OCI-LY7 (cell line): ENCODE data around the gene RANBP17. TPM values are rescaled to one million over a fixed set of nuclear protein-coding genes. Genes with fewer than 3 reads are reported as not detected.

Source experiments
- BruUV-seq: library from RNA; stranded (reverse); fragments of 400-500 nt; replicated peaks from 2 replicates; lab custom pipeline; 2021; lab: Mats Ljungman, UMichigan
- CTCF ChIA-PET: fragments of 300-600 bp; sonication (Branson Sonifier 250); formaldehyde crosslinking; loops from one replicate; lab custom pipeline; 2022; ENCODE audit warnings: antibody characterized with exemption; ENCODE audit not compliant: unreplicated experiment; lab: Charles Lee
- POLR2A ChIA-PET: fragments of 300-600 bp; sonication (Branson Sonifier 250); formaldehyde crosslinking; loops from one replicate; lab custom pipeline; 2022; ENCODE audit warnings: antibody characterized with exemption; lab: Charles Lee
- DNase-seq: peaks from one replicate; pipeline ENCODE4 v3.0.0-alpha.2; 2015; ENCODE audit warnings: low spot score
- H2AFZ ChIP-seq: fragments of 200-600 bp; sonication (generic), shearing (Covaris generic); 2 replicates; pipeline ENCODE4 v1.6.1; 2014; ENCODE audit warnings: mild to moderate bottlenecking, antibody characterized with exemption, low read length, moderate library complexity
- H3K27ac ChIP-seq: fragments of 200-600 bp; sonication (generic); 2 replicates; pipeline ENCODE4 v1.5.1; 2014; ENCODE audit warnings: mixed run types, low read depth, mild to moderate bottlenecking, moderate library complexity, low read length, inconsistent platforms; ENCODE audit not compliant: poor library complexity, severe bottlenecking
- H3K36me3 ChIP-seq: fragments of 200-600 bp; sonication (generic); 2 replicates; pipeline ENCODE4 v1.6.1; 2014; ENCODE audit warnings: mild to moderate bottlenecking, antibody characterized with exemption, low read length, moderate library complexity, mixed read lengths; ENCODE audit not compliant: insufficient read depth
- H3K4me1 ChIP-seq: fragments of 200-600 bp; sonication (generic); 2 replicates; pipeline ENCODE4 v1.5.1; 2014; ENCODE audit warnings: mild to moderate bottlenecking, low read length; ENCODE audit not compliant: insufficient read depth, poor library complexity, severe bottlenecking
- H3K4me2 ChIP-seq: fragments of 200-600 bp; sonication (generic); 2 replicates; pipeline ENCODE4 v1.6.1; 2014; ENCODE audit warnings: mild to moderate bottlenecking, low read length
- H3K4me3 ChIP-seq: fragments of 200-600 bp; sonication (generic); 2 replicates; pipeline ENCODE4 v1.5.1; 2014; ENCODE audit warnings: mild to moderate bottlenecking, low read depth, low read length; ENCODE audit not compliant: poor library complexity, severe bottlenecking
- H3K79me2 ChIP-seq: fragments of 200-600 bp; sonication (generic); 2 replicates; pipeline ENCODE4 v1.6.1; 2016; ENCODE audit warnings: low read depth, mild to moderate bottlenecking, low read length, moderate library complexity, mixed read lengths; ENCODE audit not compliant: insufficient read depth
- H3K9me2 ChIP-seq: fragments of 200-600 bp; sonication (generic); 2 replicates; pipeline ENCODE4 v1.6.1; 2016; ENCODE audit warnings: mild to moderate bottlenecking, low read length, mixed read lengths; ENCODE audit not compliant: insufficient read depth
- H3K9me3 ChIP-seq: fragments of 200-600 bp; sonication (generic); 2 replicates; pipeline ENCODE4 v1.6.1; 2014; ENCODE audit warnings: mild to moderate bottlenecking, mixed run types, low read length, mixed read lengths
- H4K20me1 ChIP-seq: fragments of 200-600 bp; sonication (generic); 2 replicates; pipeline ENCODE4 v1.6.1; 2014; ENCODE audit warnings: mild to moderate bottlenecking, antibody characterized with exemption, low read length, moderate library complexity, mixed read lengths; ENCODE audit not compliant: insufficient read depth
- EZH2phosphoT487 ChIP-seq: fragments of 200-600 bp; sonication (generic); IDR thresholded peaks from 2 replicates; pipeline ENCODE4 v1.6.1; 2018; ENCODE audit warnings: low read depth, borderline replicate concordance, mild to moderate bottlenecking, mixed run types, antibody characterized with exemption, low read length, moderate library complexity, mixed read lengths
- intact Hi-C: fragments of 100-400 bp; cut with micrococcal nuclease; formaldehyde crosslinking; loops from one replicate; pipeline ENCODE4 v1.10.0; 2022; ENCODE audit not compliant: unreplicated experiment
- total RNA-seq, 2 experiments: library from RNA; depleted of rRNA in 1 of 2; stranded (reverse); fragments of >200 nt in 1 of 2; shearing (Covaris generic) in 1 of 2; gene quantifications; 2 replicates each; pipeline ENCODE4 v1.2.3, GENCODE V29; 2014 to 2022
- TF ChIP-seq, protein P1 (sequence below): fragments of 200-600 bp; sonication (generic); conservative IDR thresholded peaks from 2 replicates; pipeline ENCODE4 v1.5.1; 2014; ENCODE audit warnings: mild to moderate bottlenecking, antibody characterized with exemption, low read length, moderate library complexity, mixed read lengths

RANBP17 gene
- total RNA-seq, 2 experiments from 2014 or later = not detected

DNA sequence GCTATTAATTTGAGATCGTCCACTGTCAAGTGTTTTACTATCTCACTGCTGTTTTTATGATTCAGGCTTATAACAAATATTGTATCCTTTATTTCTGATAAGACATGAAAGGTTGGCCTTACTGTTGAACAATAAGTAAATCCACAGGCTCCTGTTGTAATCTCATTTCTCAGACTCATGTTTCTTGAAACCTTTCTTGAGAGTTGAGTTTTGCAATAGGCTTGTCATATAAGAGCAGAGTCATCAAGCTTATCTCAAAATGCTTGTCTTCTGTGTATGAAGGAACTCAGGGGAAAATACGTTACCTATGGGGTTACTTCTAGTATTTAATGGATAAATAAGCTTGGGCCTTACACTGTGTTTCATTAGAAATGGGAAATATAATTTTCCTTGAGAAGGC lies 438.0 kb downstream of the RANBP17 start:
- no peak overlapping the region for H3K4me3 ChIP-seq
- H3K27ac ChIP-seq = no peak overlapping the region
- DNase-seq = no peak
- no peak overlapping the region for H3K4me2 ChIP-seq
- ChIA-PET POLR2A (interaction anchor here (0.7 kb wide), 1 partner anchor 18 kb away, joined by 3 read pairs; no protein-coding TSS in a partner anchor), CTCF (no interaction called here)
- no peaks in the 10 kb centered on the region for H3K4me1 ChIP-seq
- no peaks in the 10 kb centered on the region for H3K36me3 ChIP-seq
- no peaks in the 10 kb centered on the region for H3K9me2 ChIP-seq
- no peaks in the 10 kb centered on the region for H3K79me2 ChIP-seq
- H4K20me1 ChIP-seq = no peaks in the 10 kb centered on the region
- TF ChIP-seq, protein P1, sequence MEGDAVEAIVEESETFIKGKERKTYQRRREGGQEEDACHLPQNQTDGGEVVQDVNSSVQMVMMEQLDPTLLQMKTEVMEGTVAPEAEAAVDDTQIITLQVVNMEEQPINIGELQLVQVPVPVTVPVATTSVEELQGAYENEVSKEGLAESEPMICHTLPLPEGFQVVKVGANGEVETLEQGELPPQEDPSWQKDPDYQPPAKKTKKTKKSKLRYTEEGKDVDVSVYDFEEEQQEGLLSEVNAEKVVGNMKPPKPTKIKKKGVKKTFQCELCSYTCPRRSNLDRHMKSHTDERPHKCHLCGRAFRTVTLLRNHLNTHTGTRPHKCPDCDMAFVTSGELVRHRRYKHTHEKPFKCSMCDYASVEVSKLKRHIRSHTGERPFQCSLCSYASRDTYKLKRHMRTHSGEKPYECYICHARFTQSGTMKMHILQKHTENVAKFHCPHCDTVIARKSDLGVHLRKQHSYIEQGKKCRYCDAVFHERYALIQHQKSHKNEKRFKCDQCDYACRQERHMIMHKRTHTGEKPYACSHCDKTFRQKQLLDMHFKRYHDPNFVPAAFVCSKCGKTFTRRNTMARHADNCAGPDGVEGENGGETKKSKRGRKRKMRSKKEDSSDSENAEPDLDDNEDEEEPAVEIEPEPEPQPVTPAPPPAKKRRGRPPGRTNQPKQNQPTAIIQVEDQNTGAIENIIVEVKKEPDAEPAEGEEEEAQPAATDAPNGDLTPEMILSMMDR = no peak
- TF ChIP-seq EZH2phosphoT487 = no peak
- H2AFZ ChIP-seq = no peak overlapping the region
- no TSS peak for BruUV-seq
- H3K9me3 ChIP-seq = no peaks in the 10 kb centered on the region
- intact Hi-C loops = no loop called here

DNA sequence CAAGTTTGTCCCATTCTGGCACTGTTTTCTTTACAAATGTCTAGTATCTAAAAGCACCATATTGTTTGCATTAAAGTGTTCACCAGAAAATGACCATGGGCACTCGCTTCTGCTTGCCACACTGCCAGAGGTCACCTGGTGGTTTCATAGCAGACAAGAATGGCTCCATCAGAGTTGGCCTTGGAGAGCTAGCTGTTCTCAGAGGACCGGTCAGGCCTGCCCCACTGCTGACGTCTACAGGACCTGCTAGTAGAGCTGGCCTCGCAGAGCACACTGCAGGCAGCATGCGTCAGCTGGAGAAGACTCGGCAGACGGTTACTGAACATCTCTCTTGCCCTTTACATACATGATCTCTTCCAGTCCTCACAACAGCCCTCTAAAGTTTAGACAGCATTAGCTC lies 438.5 kb downstream of the RANBP17 start:
- no peak for DNase-seq
- no peaks in the 10 kb centered on the region for H3K4me1 ChIP-seq
- H3K27ac ChIP-seq = no peak overlapping the region
- H4K20me1 ChIP-seq = no peaks in the 10 kb centered on the region
- BruUV-seq = no TSS peak
- ChIA-PET POLR2A (interaction anchor here (0.7 kb wide), 1 partner anchor 19 kb away, joined by 3 read pairs; no protein-coding TSS in a partner anchor), CTCF (no interaction called here)
- no peak for TF ChIP-seq EZH2phosphoT487
- TF ChIP-seq, protein P1 = no peak
- no peaks in the 10 kb centered on the region for H3K36me3 ChIP-seq
- H3K9me3 ChIP-seq = no peaks in the 10 kb centered on the region
- no peaks in the 10 kb centered on the region for H3K9me2 ChIP-seq
- H2AFZ ChIP-seq = no peak overlapping the region
- H3K4me2 ChIP-seq = no peak overlapping the region
- no peak overlapping the region for H3K4me3 ChIP-seq
- intact Hi-C loops = no loop called here
- H3K79me2 ChIP-seq = no peaks in the 10 kb centered on the region

DNA sequence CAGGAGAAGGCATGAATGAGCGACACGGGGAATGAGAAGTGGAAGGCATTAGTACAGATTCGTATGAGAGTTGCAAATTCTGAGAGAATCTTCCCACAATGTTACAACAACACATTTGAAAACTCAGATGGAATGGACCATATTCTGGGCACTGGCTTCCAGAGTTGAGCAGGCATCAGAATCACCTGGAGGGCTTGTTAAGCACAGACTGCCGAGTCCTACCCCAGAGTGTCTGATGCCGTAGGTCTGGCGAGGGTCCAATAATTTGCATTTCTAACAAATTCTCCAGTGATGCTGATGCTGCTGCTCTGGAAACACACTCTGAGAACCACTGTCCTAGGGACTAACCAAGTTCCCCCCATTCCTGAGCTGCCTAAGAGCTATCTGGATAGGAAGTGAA lies 444.3 kb downstream of the RANBP17 start:
- CTCF ChIA-PET = no interaction called here
- no peaks in the 10 kb centered on the region for H3K9me2 ChIP-seq
- H3K4me1 ChIP-seq = no peaks in the 10 kb centered on the region
- no peak overlapping the region for H3K4me2 ChIP-seq
- intact Hi-C loops = no loop called here
- H3K4me3 ChIP-seq = no peak overlapping the region
- BruUV-seq = no TSS peak
- no peaks in the 10 kb centered on the region for H3K9me3 ChIP-seq
- H3K27ac ChIP-seq = no peak overlapping the region
- POLR2A ChIA-PET = no interaction called here
- H2AFZ ChIP-seq = no peak overlapping the region
- no peak for TF ChIP-seq EZH2phosphoT487
- TF ChIP-seq, protein P1 = no peak
- H4K20me1 ChIP-seq = no peaks in the 10 kb centered on the region
- no peak for DNase-seq
- no peaks in the 10 kb centered on the region for H3K36me3 ChIP-seq
- H3K79me2 ChIP-seq = no peaks in the 10 kb centered on the region
